ENCODE results near the gene UBAC2.

- TF ChIP-seq POLR2AphosphoS5 (IDR thresholded peaks at IDR 0.05; ENCODE audit: low read depth, low read length) = no peak
- no peak for TF ChIP-seq POLR2A (IDR thresholded peaks at IDR 0.05; ENCODE audit: low read depth, low read length)
- no peak for TF ChIP-seq TAF1 (IDR thresholded peaks at IDR 0.05; ENCODE audit: low read depth, low read length)
- no peak for TF ChIP-seq SPI1 (IDR thresholded peaks at IDR 0.05; ENCODE audit: low read depth, low read length)
Observed at GRCh38 chr13:99314640-99315176, 114.1 kb downstream of the UBAC2 start.
